Measurements from ENCODE around the gene UGT1A8. TPM values are rescaled to one million over a fixed set of nuclear protein-coding genes. Genes with fewer than 3 reads are reported as not detected.

Gene UGT1A8
- total RNA-seq, 2 donors from 2014 or later = not detected

DNA sequence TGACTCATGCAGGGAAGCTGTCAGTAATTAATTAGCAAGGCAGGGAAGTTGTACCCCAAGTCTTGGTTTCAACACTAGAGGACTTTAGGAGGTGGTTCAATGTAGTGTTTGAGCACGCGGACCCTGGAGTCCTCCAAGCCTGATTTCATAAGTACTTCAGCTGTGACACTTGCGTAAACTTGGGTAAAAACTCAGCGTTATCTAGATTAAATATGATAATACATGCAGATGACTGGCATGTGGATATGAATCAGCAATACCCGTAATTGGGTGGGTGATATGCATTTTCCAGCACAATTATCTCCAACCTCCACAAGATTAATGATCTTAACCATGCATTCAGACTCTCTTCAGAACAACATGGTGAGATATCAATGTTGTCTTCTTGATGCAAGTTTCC lies 69.5 kb downstream of the UGT1A8 start:
- DNase-seq = no peak
- Histone ChIP-seq H3K4me1 (ENCODE audit: control insufficient read depth, insufficient read depth, low read length) (no peaks in the 10 kb centered on the region), H3K27ac (ENCODE audit: low read depth, low read length) (no peak overlapping the region), H3K36me3 (ENCODE audit: control insufficient read depth, insufficient read depth, low read length) (no peaks in the 10 kb centered on the region), H3K9me3 (ENCODE audit: control insufficient read depth, low read length) (no peaks in the 10 kb centered on the region), H3K9ac (ENCODE audit: extremely low read depth, low read length, poor library complexity, severe bottlenecking) (no peak overlapping the region), H3K4me3 (ENCODE audit: low read length) (no peak overlapping the region), H3K27me3 (ENCODE audit: control insufficient read depth, insufficient read depth, low read length, poor library complexity, severe bottlenecking) (no peaks in the 10 kb centered on the region)
- Mint-ChIP-seq H3K36me3 (ENCODE audit: low read depth) (no peaks in the 10 kb centered on the region), H3K4me3 (no peak overlapping the region), H3K9me3 (no peaks in the 10 kb centered on the region), H3K27ac (no peak overlapping the region), H3K4me1 (peaks cover 17% of the 10 kb centered on the region), H3K27me3 (ENCODE audit: insufficient read depth) (no peaks in the 10 kb centered on the region)
- TF ChIP-seq, protein P1, sequence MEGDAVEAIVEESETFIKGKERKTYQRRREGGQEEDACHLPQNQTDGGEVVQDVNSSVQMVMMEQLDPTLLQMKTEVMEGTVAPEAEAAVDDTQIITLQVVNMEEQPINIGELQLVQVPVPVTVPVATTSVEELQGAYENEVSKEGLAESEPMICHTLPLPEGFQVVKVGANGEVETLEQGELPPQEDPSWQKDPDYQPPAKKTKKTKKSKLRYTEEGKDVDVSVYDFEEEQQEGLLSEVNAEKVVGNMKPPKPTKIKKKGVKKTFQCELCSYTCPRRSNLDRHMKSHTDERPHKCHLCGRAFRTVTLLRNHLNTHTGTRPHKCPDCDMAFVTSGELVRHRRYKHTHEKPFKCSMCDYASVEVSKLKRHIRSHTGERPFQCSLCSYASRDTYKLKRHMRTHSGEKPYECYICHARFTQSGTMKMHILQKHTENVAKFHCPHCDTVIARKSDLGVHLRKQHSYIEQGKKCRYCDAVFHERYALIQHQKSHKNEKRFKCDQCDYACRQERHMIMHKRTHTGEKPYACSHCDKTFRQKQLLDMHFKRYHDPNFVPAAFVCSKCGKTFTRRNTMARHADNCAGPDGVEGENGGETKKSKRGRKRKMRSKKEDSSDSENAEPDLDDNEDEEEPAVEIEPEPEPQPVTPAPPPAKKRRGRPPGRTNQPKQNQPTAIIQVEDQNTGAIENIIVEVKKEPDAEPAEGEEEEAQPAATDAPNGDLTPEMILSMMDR (conservative IDR thresholded peaks at IDR 0.05) = no peak
- 88 to 100% methylated on average over 3 to 5 of the region's 5 CpGs for WGBS, 2 experiments (ENCODE audit: insufficient coverage in 1 of 2, insufficient read length in 1 of 2)

- H3K9me3 Mint-ChIP-seq = no peaks in the 10 kb centered on the region
- WGBS, 2 experiments (ENCODE audit: insufficient coverage in 1 of 2, insufficient read length in 1 of 2) = 90 to 100% methylated on average over 1 to 5 of the region's 5 CpGs
- H3K27me3 Mint-ChIP-seq (ENCODE audit: insufficient read depth) = no peaks in the 10 kb centered on the region
Measured at GRCh38 chr2:233688341-233688740, 70.9 kb downstream of the UGT1A8 start.

DNA sequence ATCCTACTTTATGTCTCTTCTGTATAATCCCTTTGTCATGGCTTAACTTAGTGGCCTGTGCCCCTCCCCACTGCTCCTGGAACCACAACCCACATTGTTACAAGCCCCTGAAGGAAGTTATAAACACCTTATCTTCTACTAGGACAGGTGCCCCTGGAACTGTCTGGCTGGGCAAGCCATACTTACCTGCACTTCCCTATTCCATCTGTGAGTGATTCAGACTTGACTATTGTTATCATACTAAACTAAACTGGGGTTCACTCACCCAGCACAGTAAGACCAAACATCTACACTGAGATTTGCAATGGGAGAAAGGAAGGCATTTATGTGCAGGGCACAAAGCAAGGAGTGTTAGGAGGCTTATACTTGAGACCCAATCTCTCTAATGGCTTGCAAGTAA lies 71.6 kb downstream of the UGT1A8 start:
- Mint-ChIP-seq H3K4me3 (no peak overlapping the region), H3K9me3 (no peaks in the 10 kb centered on the region), H3K27me3 (ENCODE audit: insufficient read depth) (no peaks in the 10 kb centered on the region), H3K36me3 (ENCODE audit: low read depth) (no peaks in the 10 kb centered on the region), H3K4me1 (peaks cover 18% of the 10 kb centered on the region), H3K27ac (no peak overlapping the region)
- Histone ChIP-seq H3K27me3 (ENCODE audit: control insufficient read depth, insufficient read depth, low read length, poor library complexity, severe bottlenecking) (no peaks in the 10 kb centered on the region), H3K4me3 (ENCODE audit: low read length) (no peak overlapping the region), H3K4me1 (ENCODE audit: control insufficient read depth, insufficient read depth, low read length) (no peaks in the 10 kb centered on the region), H3K9me3 (ENCODE audit: control insufficient read depth, low read length) (no peaks in the 10 kb centered on the region), H3K27ac (ENCODE audit: low read depth, low read length) (no peak overlapping the region), H3K9ac (ENCODE audit: extremely low read depth, low read length, poor library complexity, severe bottlenecking) (no peak overlapping the region), H3K36me3 (ENCODE audit: control insufficient read depth, insufficient read depth, low read length) (no peaks in the 10 kb centered on the region)
- TF ChIP-seq, protein P1 (conservative IDR thresholded peaks at IDR 0.05) = no peak
- DNase-seq = no peak

More at GRCh38 chr2:233688341-233688740, 70.9 kb downstream of the UGT1A8 start:
- Mint-ChIP-seq H3K36me3 (ENCODE audit: low read depth) (no peaks in the 10 kb centered on the region), H3K4me1 (peaks cover 18% of the 10 kb centered on the region), H3K27ac (no peak overlapping the region), H3K4me3 (no peak overlapping the region)
- Histone ChIP-seq H3K27me3 (ENCODE audit: control insufficient read depth, insufficient read depth, low read length, poor library complexity, severe bottlenecking) (no peaks in the 10 kb centered on the region), H3K4me1 (ENCODE audit: control insufficient read depth, insufficient read depth, low read length) (no peaks in the 10 kb centered on the region), H3K9me3 (ENCODE audit: control insufficient read depth, low read length) (no peaks in the 10 kb centered on the region), H3K9ac (ENCODE audit: extremely low read depth, low read length, poor library complexity, severe bottlenecking) (no peak overlapping the region), H3K27ac (ENCODE audit: low read depth, low read length) (no peak overlapping the region), H3K36me3 (ENCODE audit: control insufficient read depth, insufficient read depth, low read length) (no peaks in the 10 kb centered on the region), H3K4me3 (ENCODE audit: low read length) (no peak overlapping the region)
- TF ChIP-seq, protein P1 (conservative IDR thresholded peaks at IDR 0.05) = no peak
- no peak for DNase-seq
